Measurements from ENCODE around the gene CBX2. TPM values are rescaled to one million over a fixed set of nuclear protein-coding genes. Genes with fewer than 3 reads are reported as not detected.

CBX2 gene
- total RNA-seq, 4 donors from 2014 or later: 0.81 to 2.5 (median 2.0) TPM

DNA sequence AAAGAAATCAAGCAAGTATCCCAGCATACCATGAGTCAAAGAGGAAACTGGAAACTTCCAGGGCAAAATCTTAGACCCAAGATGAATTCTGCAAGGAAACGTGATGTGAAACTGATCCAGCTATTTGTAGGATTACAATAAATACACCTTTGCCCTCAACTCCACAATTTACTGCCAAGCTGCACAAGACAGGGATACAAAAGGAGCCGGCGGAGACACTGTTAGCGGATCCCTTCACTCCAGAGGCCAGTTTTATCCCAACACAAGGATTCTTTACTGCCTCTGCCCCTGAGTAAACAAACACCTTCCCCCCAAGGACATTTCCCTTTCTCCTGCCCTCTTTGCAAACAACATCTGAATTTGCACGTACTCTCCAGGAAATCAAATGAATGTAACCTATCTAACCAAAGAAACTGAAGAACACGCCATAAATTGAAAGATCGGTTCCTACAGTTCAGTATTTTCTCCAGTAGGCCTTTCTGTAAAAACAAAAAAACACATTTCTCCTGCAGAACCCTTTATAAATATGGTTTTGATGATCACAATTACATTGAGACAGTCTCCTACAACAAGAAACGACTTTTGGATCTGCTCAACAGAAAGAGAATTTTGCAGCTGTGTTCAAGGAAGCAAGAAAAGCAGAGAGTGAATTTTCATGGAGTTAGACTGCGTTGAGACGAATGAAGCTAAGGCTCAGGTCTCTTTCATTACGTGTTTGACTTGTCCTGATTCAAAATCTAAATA lies 1.4 kb upstream of the CBX2 start:
- no peaks in the 10 kb centered on the region for H3K36me3 ChIP-seq
- peak overlapping the region in 1 of 2 donors; percentile 64 for H3K4me3 ChIP-seq
- H3K27me3 ChIP-seq: peaks cover 96% of the 10 kb centered on the region
- TF ChIP-seq, protein P1, sequence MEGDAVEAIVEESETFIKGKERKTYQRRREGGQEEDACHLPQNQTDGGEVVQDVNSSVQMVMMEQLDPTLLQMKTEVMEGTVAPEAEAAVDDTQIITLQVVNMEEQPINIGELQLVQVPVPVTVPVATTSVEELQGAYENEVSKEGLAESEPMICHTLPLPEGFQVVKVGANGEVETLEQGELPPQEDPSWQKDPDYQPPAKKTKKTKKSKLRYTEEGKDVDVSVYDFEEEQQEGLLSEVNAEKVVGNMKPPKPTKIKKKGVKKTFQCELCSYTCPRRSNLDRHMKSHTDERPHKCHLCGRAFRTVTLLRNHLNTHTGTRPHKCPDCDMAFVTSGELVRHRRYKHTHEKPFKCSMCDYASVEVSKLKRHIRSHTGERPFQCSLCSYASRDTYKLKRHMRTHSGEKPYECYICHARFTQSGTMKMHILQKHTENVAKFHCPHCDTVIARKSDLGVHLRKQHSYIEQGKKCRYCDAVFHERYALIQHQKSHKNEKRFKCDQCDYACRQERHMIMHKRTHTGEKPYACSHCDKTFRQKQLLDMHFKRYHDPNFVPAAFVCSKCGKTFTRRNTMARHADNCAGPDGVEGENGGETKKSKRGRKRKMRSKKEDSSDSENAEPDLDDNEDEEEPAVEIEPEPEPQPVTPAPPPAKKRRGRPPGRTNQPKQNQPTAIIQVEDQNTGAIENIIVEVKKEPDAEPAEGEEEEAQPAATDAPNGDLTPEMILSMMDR (IDR thresholded peaks at IDR 0.05): no peak
- no peak for TF ChIP-seq EP300 (IDR thresholded peaks at IDR 0.05)
- peak; percentile 22 for TF ChIP-seq POLR2AphosphoS5 (IDR thresholded peaks at IDR 0.05)
- no peak for TF ChIP-seq POLR2A (IDR thresholded peaks at IDR 0.05)
- ATAC-seq: no peak
- H3K27ac ChIP-seq: peak overlapping the region in 1 of 4 donors; percentile 64
- H3K9me3 ChIP-seq: no peaks in the 10 kb centered on the region
- peaks cover 0 to 23% (median 3%) of the 10 kb centered on the region in 3 donors for H3K4me1 ChIP-seq
- WGBS, 2 donors (ENCODE audit: low coverage in 1 of 2): 57 to 59% methylated on average over 8 to 11 of the region's 11 CpGs

DNA sequence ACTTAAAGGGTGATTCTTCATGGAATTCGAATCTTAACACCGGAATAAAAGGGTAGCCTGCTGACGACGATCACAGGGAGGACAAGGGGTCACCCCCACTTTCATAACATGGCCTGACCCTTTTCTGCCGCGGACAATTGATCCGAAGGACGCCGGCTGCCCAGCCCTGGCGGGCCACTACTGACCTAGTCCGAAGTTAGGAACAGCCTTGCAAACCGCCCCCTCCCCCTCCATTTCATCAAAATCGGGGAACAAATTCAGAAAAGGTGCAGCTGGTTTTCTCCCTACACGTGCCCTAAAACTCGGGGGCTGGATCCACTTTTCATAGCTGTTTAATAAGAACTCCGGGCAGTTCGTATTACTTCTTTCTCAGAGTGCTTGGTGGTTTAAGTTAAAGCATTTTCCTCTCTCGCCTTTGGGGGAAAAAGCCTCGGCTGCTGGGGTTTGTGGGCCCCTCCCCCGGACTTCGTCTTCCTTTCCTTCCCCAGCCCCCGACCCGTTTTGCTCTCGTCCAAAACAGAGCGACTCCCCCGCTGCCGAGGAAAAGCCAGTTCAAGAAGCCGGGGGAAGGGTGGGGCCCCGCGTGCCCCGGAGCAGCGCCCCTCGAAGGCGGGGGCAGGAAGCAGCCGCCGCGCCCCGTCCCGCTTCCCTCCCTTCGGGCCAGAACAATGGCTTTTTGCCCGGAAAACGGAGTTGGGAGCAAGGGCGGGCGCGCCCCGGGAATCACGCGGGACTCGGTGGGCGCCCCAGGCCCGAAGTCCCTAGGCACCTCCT lies 641 bp upstream of the CBX2 start:
- WGBS, 2 donors (ENCODE audit: low coverage in 1 of 2): 0 to 7% methylated on average over 11 of the region's 51 CpGs
- peak; percentile 75 for ATAC-seq
- Histone ChIP-seq H3K27me3 (peaks cover 96% of the 10 kb centered on the region), H3K4me3 (peak overlapping the region; percentile 23 to 64), H3K4me1 (peaks cover 0 to 23% (median 3%) of the 10 kb centered on the region in 3 donors), H3K9me3 (no peaks in the 10 kb centered on the region), H3K36me3 (no peaks in the 10 kb centered on the region), H3K27ac (peak overlapping the region in 3 of 4 donors; percentile 41 to 77 (median 64))
- no peak for TF ChIP-seq POLR2AphosphoS5 (IDR thresholded peaks at IDR 0.05)
- TF ChIP-seq, protein P1 (IDR thresholded peaks at IDR 0.05): peak in 2 of 4 experiments; percentile 24 to 44
- no peak for TF ChIP-seq POLR2A (IDR thresholded peaks at IDR 0.05)

DNA sequence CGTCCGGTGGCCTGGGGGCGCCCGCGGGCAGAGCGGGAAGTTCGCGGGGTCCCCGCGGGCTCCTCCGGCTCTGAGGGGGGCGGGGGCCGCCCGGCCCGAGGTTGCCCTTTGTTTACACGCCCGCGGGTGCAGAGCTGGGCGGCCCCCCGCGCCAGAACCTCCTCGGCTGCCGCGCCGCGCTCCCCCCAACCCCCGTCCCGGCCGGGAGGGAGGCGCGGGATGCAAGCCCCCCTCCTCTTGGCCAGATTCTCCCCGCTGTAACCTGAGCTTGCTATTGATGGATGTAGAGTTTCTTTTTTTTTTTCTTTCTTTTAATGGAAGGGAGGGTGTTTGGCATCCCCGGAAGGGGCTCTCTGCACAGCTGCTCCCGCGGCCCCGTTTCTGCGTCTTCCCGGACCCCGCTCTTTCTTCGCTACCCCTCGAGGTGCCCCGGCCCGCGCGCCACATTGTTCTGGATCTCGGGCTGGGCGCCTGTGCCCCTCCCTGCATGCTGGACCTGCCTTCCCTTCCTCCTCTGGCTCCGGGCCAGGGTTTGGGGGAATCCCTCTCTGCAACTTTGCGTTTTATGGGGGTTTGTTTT lies 646 bp downstream of the CBX2 start:
- H3K27me3 ChIP-seq: peaks cover 96% of the 10 kb centered on the region
- ATAC-seq: no peak
- no peak for TF ChIP-seq POLR2AphosphoS5 (IDR thresholded peaks at IDR 0.05)
- no peaks in the 10 kb centered on the region for H3K36me3 ChIP-seq
- H3K4me3 ChIP-seq: peak overlapping the region; percentile 50 to 64
- no peaks in the 10 kb centered on the region for H3K9me3 ChIP-seq
- 2 to 4% methylated on average over 12 of the region's 49 CpGs for WGBS, 2 donors (ENCODE audit: low coverage in 1 of 2)
- peak overlapping the region in 1 of 4 donors; percentile 61 for H3K27ac ChIP-seq
- peaks cover 0 to 23% (median 3%) of the 10 kb centered on the region in 3 donors for H3K4me1 ChIP-seq

DNA sequence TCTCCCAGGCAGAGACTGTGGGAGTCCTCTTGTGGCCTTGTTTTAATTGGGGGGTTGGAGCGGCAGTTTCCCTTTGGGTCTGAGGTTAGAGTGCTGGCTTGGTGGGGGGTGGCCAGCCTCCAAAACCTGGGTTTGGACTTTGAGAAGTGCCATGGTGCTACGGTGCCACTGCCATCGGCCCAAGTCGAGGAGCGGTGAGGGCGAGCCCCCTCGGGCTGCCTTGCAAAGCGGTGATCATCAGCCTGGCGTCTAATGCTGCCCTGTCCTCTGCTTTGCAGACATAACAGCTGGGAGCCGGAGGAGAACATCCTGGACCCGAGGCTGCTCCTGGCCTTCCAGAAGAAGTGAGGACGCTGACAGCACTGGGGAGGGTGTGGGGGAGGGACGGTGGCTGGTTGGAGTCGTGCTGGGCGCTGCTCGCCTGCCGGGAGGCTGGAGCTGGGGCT lies 1.2 kb downstream of the CBX2 start:
- Histone ChIP-seq H3K36me3 (peaks cover 0 to 4% of the 10 kb centered on the region in 2 donors), H3K9me3 (no peaks in the 10 kb centered on the region), H3K27ac (no peak overlapping the region), H3K27me3 (peaks cover 96% of the 10 kb centered on the region), H3K4me1 (peaks cover 0 to 23% (median 3%) of the 10 kb centered on the region in 3 donors), H3K4me3 (peak overlapping the region in 1 of 2 donors; percentile 64)
- ATAC-seq: no peak
- no peak for TF ChIP-seq EP300 (IDR thresholded peaks at IDR 0.05)
- 29% methylated on average over 3 of the region's 17 CpGs; no CpG with 5 or more reads in 1 of the 2 donors for WGBS, 2 donors (ENCODE audit: low coverage in 1 of 2)

DNA sequence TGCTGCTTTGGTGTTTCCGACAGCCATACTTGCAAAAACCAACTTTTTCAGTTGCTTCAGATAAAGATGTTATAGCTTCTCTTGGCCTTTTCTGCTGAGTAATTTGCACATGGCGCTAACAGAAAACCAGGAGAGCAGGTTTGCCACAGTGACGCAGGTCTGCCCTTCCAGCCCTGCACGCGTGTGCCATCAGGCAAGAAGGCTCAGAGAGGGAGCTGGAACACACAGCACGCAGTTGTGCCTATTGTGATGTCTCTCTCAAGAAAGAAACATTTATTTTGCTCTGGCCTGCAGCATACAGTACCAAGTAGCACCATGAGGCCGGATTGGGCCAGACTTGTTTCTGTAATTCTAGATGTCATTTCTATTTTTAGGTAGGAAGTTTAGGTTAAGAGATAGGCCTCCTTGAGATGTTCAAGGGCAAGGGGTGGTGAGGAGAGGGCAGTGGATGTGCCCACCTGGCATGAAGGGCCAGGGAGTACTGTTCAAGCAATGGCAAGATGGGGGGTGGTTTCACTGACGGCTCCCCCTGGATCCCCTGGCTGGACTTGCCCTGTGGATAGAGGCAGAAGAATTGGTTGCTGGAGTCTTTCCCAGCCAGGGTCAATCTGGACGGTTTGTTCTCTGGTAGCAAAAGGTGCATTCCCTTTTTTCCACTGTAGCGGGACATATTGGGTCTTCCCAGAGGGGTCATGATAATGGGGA lies 1.9 kb downstream of the CBX2 start:
- no peaks in the 10 kb centered on the region for H3K9me3 ChIP-seq

More for the DNA sequence above, 1.9 kb downstream of the CBX2 start:
- Histone ChIP-seq H3K4me1 (peaks cover 0 to 23% (median 3%) of the 10 kb centered on the region in 3 donors), H3K4me3 (no peak overlapping the region), H3K27ac (no peak overlapping the region), H3K27me3 (peaks cover 96% of the 10 kb centered on the region), H3K36me3 (peaks cover 0 to 11% of the 10 kb centered on the region in 2 donors)
- no peak for ATAC-seq
- 93 to 95% methylated on average over 4 to 8 of the region's 10 CpGs for WGBS, 2 donors (ENCODE audit: low coverage in 1 of 2)
- TF ChIP-seq POLR2AphosphoS5 (IDR thresholded peaks at IDR 0.05) (no peak), EP300 (IDR thresholded peaks at IDR 0.05) (no peak), POLR2A (IDR thresholded peaks at IDR 0.05) (no peak)
- TF ChIP-seq, protein P1 (IDR thresholded peaks at IDR 0.05): no peak
